NCI-H345 treated with DMSO at 0.1 percent for 48 hours (cell line): ENCODE data around the gene IRX3.
"Not testable (repeated sequence)": the region's sequence is repeated elsewhere in the genome, so short reads cannot be mapped to it uniquely, and the experiment has no call there.

Experiments
- DNase-seq: peaks from one replicate; lab custom pipeline; 2025; ENCODE audit not compliant: unreplicated experiment; lab: John Stamatoyannopoulos, UW

IRX3 gene

GRCh38 chr16:54277845-54278703, 8.5 kb downstream of the IRX3 start:
- DNase-seq, result no peak

- DNase-seq, result no peak
Measured at GRCh38 chr16:54275956-54276355, 10.6 kb downstream of the IRX3 start.

- no peak for DNase-seq
Measured at GRCh38 chr16:54273566-54273965, 13.0 kb downstream of the IRX3 start.

GRCh38 chr16:54270711-54271110, 15.9 kb downstream of the IRX3 start:
- DNase-seq, result no peak

- DNase-seq, result no peak
Measured at GRCh38 chr16:54269461-54269860, 17.1 kb downstream of the IRX3 start.

GRCh38 chr16:54268766-54269165, 17.8 kb downstream of the IRX3 start:
- DNase-seq, result no peak

- no peak for DNase-seq
Measured at GRCh38 chr16:54268340-54268739, 18.2 kb downstream of the IRX3 start.

- DNase-seq, result no peak
Measured at GRCh38 chr16:54266363-54266955, 20.1 kb downstream of the IRX3 start.

GRCh38 chr16:54265575-54266107, 20.9 kb downstream of the IRX3 start:
- DNase-seq, result no peak

- no peak for DNase-seq
Measured at GRCh38 chr16:54253118-54253517, 33.5 kb downstream of the IRX3 start.

- no peak for DNase-seq
Measured at GRCh38 chr16:54248863-54249710, 37.5 kb downstream of the IRX3 start.

- DNase-seq, result not testable (repeated sequence)
Measured at GRCh38 chr16:54247705-54248104, 38.9 kb downstream of the IRX3 start.

GRCh38 chr16:54246454-54246821, 40.1 kb downstream of the IRX3 start:
- no peak for DNase-seq

- no peak for DNase-seq
Measured at GRCh38 chr16:54245788-54246453, 40.7 kb downstream of the IRX3 start.

- DNase-seq, result no peak
Measured at GRCh38 chr16:54244061-54244886, 42.3 kb downstream of the IRX3 start.

- DNase-seq, result no peak
Measured at GRCh38 chr16:54243202-54243601, 43.4 kb downstream of the IRX3 start.

GRCh38 chr16:54242199-54242598, 44.4 kb downstream of the IRX3 start:
- DNase-seq, result no peak

GRCh38 chr16:54241525-54241924, 45.1 kb downstream of the IRX3 start:
- DNase-seq, result no peak

- no peak for DNase-seq
Measured at GRCh38 chr16:54240271-54241129, 46.1 kb downstream of the IRX3 start.
